CD4-positive, alpha-beta T cell (primary cell): Measurements from ENCODE around the gene AP3B2. TPM values are rescaled to one million over a fixed set of nuclear protein-coding genes. Genes with fewer than 3 reads are reported as not detected.

Source experiments
- ATAC-seq: fragments of 200-7000 bp; cut with Tn5 transposase; one replicate; pipeline ENCODE4 v1.10.0; 2022; ENCODE audit warnings: mild to moderate bottlenecking; ENCODE audit not compliant: poor library complexity
- CTCF ChIA-PET: fragments of 350-600 bp; sonication (Branson Sonifier 250); formaldehyde crosslinking; loops from one replicate; lab custom pipeline; 2021; ENCODE audit warnings: antibody characterized with exemption, inconsistent platforms; lab: Charles Lee
- POLR2A ChIA-PET: fragments of 350-600 bp; sonication (Branson Sonifier 250); formaldehyde crosslinking; loops from one replicate; lab custom pipeline; 2021; ENCODE audit warnings: antibody characterized with exemption, inconsistent platforms; lab: Charles Lee
- DNase-seq, 14 experiments: peaks; one replicate each; pipeline ENCODE4 v3.0.0-alpha.2; 2013 to 2020; ENCODE audit warnings: mixed read lengths in 2 of 14
- H3K27ac ChIP-seq, 2 donors: one replicate each; pipeline versions ENCODE4 v1.5.1 to v1.7.0; 2013; ENCODE audit warnings: low read length in 2 of 2, low read depth in 1 of 2, mild to moderate bottlenecking in 1 of 2
- H3K27me3 ChIP-seq, 2 experiments: 1 replicate in 1 of 2; 2 replicates in 1 of 2; pipeline versions ENCODE4 v1.6.1 to v1.7.0; 2013; ENCODE audit warnings: low read length in 2 of 2, control low read depth in 1 of 2, mild to moderate bottlenecking in 1 of 2, moderate library complexity in 1 of 2; ENCODE audit not compliant: insufficient read depth in 2 of 2, control insufficient read depth in 1 of 2
- H3K36me3 ChIP-seq: one replicate; pipeline ENCODE4 v1.6.1; 2013; ENCODE audit warnings: low read length, control low read depth; ENCODE audit not compliant: insufficient read depth
- H3K4me1 ChIP-seq: one replicate; pipeline ENCODE4 v1.6.1; 2013; ENCODE audit warnings: low read length, control low read depth; ENCODE audit not compliant: insufficient read depth
- H3K4me3 ChIP-seq: one replicate; pipeline ENCODE4 v1.5.1; 2013; ENCODE audit warnings: mild to moderate bottlenecking, low read length, moderate library complexity
- H3K9me3 ChIP-seq, 2 experiments: 1 replicate in 1 of 2; 2 replicates in 1 of 2; pipeline versions ENCODE4 v1.6.1 to v1.7.0; 2013; ENCODE audit warnings: low read length in 2 of 2, mild to moderate bottlenecking in 2 of 2, control low read depth in 1 of 2, moderate library complexity in 1 of 2; ENCODE audit not compliant: control insufficient read depth in 1 of 2, insufficient read depth in 1 of 2
- H3K27ac Mint-ChIP-seq: one replicate; pipeline ENCODE4 v1.8.0; 2020; ENCODE audit warnings: mixed read lengths
- H3K27me3 Mint-ChIP-seq: one replicate; pipeline ENCODE4 v1.8.0; 2021; ENCODE audit warnings: mixed read lengths
- H3K36me3 Mint-ChIP-seq: one replicate; pipeline ENCODE4 v1.8.0; 2021; ENCODE audit warnings: low read depth, mixed read lengths
- H3K4me1 Mint-ChIP-seq: one replicate; pipeline ENCODE4 v1.8.0; 2021; ENCODE audit warnings: low read depth, mixed read lengths
- H3K4me3 Mint-ChIP-seq: one replicate; pipeline ENCODE4 v1.8.0; 2020; ENCODE audit warnings: mild to moderate bottlenecking, mixed read lengths
- H3K9me3 Mint-ChIP-seq: one replicate; pipeline ENCODE4 v1.8.0; 2020; ENCODE audit warnings: mixed read lengths
- CTCF ChIP-seq: fragments of 200-600 bp; IDR thresholded peaks from one replicate; pipeline ENCODE4 v1.8.0; 2022; ENCODE audit warnings: antibody characterized with exemption, mild to moderate bottlenecking
- intact Hi-C, 2 experiments: fragments of 100-400 bp; cut with DNase I in 1 of 2; cut with micrococcal nuclease in 1 of 2; formaldehyde crosslinking; loops; one replicate each; pipeline versions ENCODE4 v1.15.1 to v1.9.0; 2023 to 2025; cut with DNase I, micrococcal nuclease
- total RNA-seq, 174 experiments: library from RNA in 2 of 174; stranded (reverse) in 2 of 174; gene quantifications; one replicate each; pipeline ENCODE4 v1.2.3 and lab custom pipeline; 2021 to 2026

Gene AP3B2
- total RNA-seq, 2 experiments from 2014 or later: 0.25 to 0.98 TPM

GRCh38 chr15:82624438-82624837 lies 85.2 kb downstream of the AP3B2 start:
- Mint-ChIP-seq H3K4me3 (no peak overlapping the region), H3K36me3 (no peaks in the 10 kb centered on the region), H3K9me3 (no peaks in the 10 kb centered on the region), H3K27ac (no peak overlapping the region), H3K4me1 (no peaks in the 10 kb centered on the region), H3K27me3 (peaks cover 4% of the 10 kb centered on the region)
- ATAC-seq (no peak), DNase-seq (no peak)
- ChIA-PET POLR2A (no interaction called here), CTCF (no interaction called here)
- Histone ChIP-seq H3K27ac (no peak overlapping the region), H3K9me3 (no peaks in the 10 kb centered on the region), H3K36me3 (no peaks in the 10 kb centered on the region), H3K4me1 (no peaks in the 10 kb centered on the region), H3K27me3 (no peaks in the 10 kb centered on the region), H3K4me3 (no peak overlapping the region)
- TF ChIP-seq CTCF: no peak
- intact Hi-C loops: no loop called here

- Histone ChIP-seq H3K36me3 (no peaks in the 10 kb centered on the region), H3K4me3 (no peak overlapping the region), H3K4me1 (no peaks in the 10 kb centered on the region), H3K27me3 (no peaks in the 10 kb centered on the region), H3K9me3 (no peaks in the 10 kb centered on the region), H3K27ac (no peak overlapping the region)
- Mint-ChIP-seq H3K36me3 (no peaks in the 10 kb centered on the region), H3K4me1 (no peaks in the 10 kb centered on the region), H3K9me3 (no peaks in the 10 kb centered on the region), H3K27ac (no peak overlapping the region), H3K27me3 (peaks cover 4% of the 10 kb centered on the region), H3K4me3 (no peak overlapping the region)
- CTCF ChIA-PET: no interaction called here
- intact Hi-C loops: no loop called here
- TF ChIP-seq CTCF: no peak
- DNase-seq (no peak), ATAC-seq (no peak)
- POLR2A ChIA-PET: no interaction called here
Observed at GRCh38 chr15:82624008-82624407, 85.7 kb downstream of the AP3B2 start.

DNA sequence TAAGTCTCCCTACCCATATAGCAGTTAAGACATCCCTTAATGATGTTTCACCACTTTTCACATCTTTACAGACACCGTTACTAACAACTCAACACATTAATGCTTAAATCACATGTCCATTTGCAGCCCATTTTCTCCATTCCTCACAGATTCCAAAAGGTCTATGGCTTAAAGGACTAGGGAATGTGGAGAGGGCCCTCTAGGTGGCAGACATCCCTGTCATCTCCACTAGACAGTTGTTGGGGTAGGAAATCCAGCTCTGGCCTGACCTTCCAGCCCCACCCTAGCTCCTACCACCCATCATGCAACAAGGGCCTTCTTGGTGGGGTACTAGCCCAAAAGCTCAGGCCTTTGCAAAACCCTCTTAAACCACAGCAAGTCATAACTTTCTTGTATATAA lies 87.7 kb downstream of the AP3B2 start:
- H3K4me3 Mint-ChIP-seq: no peak overlapping the region
- Histone ChIP-seq H3K27ac (no peak overlapping the region), H3K36me3 (no peaks in the 10 kb centered on the region), H3K9me3 (no peaks in the 10 kb centered on the region), H3K4me3 (no peak overlapping the region), H3K4me1 (no peaks in the 10 kb centered on the region), H3K27me3 (peaks cover 0 to 4% of the 10 kb centered on the region in 2 experiments)
- H3K27ac Mint-ChIP-seq: no peak overlapping the region
- DNase-seq (peak in 1 of 14 experiments; percentile 1), ATAC-seq (no peak)
- no peaks in the 10 kb centered on the region for H3K36me3 Mint-ChIP-seq
- CTCF ChIA-PET: no interaction called here
- H3K27me3 Mint-ChIP-seq: peaks cover 14% of the 10 kb centered on the region
- no peaks in the 10 kb centered on the region for H3K4me1 Mint-ChIP-seq
- POLR2A ChIA-PET: no interaction called here
- intact Hi-C loops: no loop called here
- H3K9me3 Mint-ChIP-seq: no peaks in the 10 kb centered on the region
- TF ChIP-seq CTCF: no peak
